ENCODE measurements around the gene TERF2IP.

Gene TERF2IP

GRCh38 chr16:75614066-75614897 lies 33.3 kb upstream of the TERF2IP start:
- Histone ChIP-seq H3K27ac (no peak overlapping the region), H3K36me3 (ENCODE audit: control insufficient read depth, insufficient read depth, low read length) (no peaks in the 10 kb centered on the region), H3K4me2 (ENCODE audit: low read length) (no peak overlapping the region), H3K4me1 (no peaks in the 10 kb centered on the region), H3K27me3 (ENCODE audit: control insufficient read depth, insufficient read depth, low read length) (no peaks in the 10 kb centered on the region), H3K4me3 (ENCODE audit: low read depth, low read length) (no peak overlapping the region), H3K79me2 (peaks cover 5% of the 10 kb centered on the region), H3K9me3 (ENCODE audit: control insufficient read depth, low read length) (no peaks in the 10 kb centered on the region), H3K9ac (no peak overlapping the region), H2AFZ (no peak overlapping the region)
- TF ChIP-seq CTCF (IDR thresholded peaks at IDR 0.05): no peak

- H3K4me2 ChIP-seq (ENCODE audit: low read length): no peak overlapping the region
- H3K36me3 ChIP-seq (ENCODE audit: control insufficient read depth, insufficient read depth, low read length): no peaks in the 10 kb centered on the region
Observed at GRCh38 chr16:75615619-75616018, 32.0 kb upstream of the TERF2IP start.

GRCh38 chr16:75616521-75617010 lies 31.0 kb upstream of the TERF2IP start:
- Histone ChIP-seq H3K79me2 (peaks cover 8% of the 10 kb centered on the region), H3K4me3 (ENCODE audit: low read depth, low read length) (no peak overlapping the region), H3K9me3 (ENCODE audit: control insufficient read depth, low read length) (no peaks in the 10 kb centered on the region), H3K27ac (no peak overlapping the region), H3K9ac (no peak overlapping the region), H2AFZ (no peak overlapping the region), H3K27me3 (ENCODE audit: control insufficient read depth, insufficient read depth, low read length) (no peaks in the 10 kb centered on the region), H3K4me2 (ENCODE audit: low read length) (no peak overlapping the region), H3K4me1 (peaks cover under 1% of the 10 kb centered on the region), H3K36me3 (ENCODE audit: control insufficient read depth, insufficient read depth, low read length) (no peaks in the 10 kb centered on the region)
- no peak for TF ChIP-seq CTCF (IDR thresholded peaks at IDR 0.05)

More at GRCh38 chr16:75615619-75616018, 32.0 kb upstream of the TERF2IP start:
- no peak overlapping the region for H2AFZ ChIP-seq
- no peak overlapping the region for H3K4me3 ChIP-seq (ENCODE audit: low read depth, low read length)
- H3K9me3 ChIP-seq (ENCODE audit: control insufficient read depth, low read length): no peaks in the 10 kb centered on the region
- TF ChIP-seq CTCF (IDR thresholded peaks at IDR 0.05): no peak
- H3K27me3 ChIP-seq (ENCODE audit: control insufficient read depth, insufficient read depth, low read length): no peaks in the 10 kb centered on the region
- H3K9ac ChIP-seq: no peak overlapping the region
- no peak overlapping the region for H3K27ac ChIP-seq
- peaks cover 8% of the 10 kb centered on the region for H3K79me2 ChIP-seq
- no peaks in the 10 kb centered on the region for H3K4me1 ChIP-seq

- no peak overlapping the region for H2AFZ ChIP-seq
- H3K9me3 ChIP-seq (ENCODE audit: control insufficient read depth, low read length): no peaks in the 10 kb centered on the region
- H3K79me2 ChIP-seq: peaks cover 8% of the 10 kb centered on the region
- no peak overlapping the region for H3K4me2 ChIP-seq (ENCODE audit: low read length)
- TF ChIP-seq CTCF (IDR thresholded peaks at IDR 0.05): no peak
- no peaks in the 10 kb centered on the region for H3K27me3 ChIP-seq (ENCODE audit: control insufficient read depth, insufficient read depth, low read length)
- H3K27ac ChIP-seq: no peak overlapping the region
- H3K9ac ChIP-seq: no peak overlapping the region
- no peaks in the 10 kb centered on the region for H3K36me3 ChIP-seq (ENCODE audit: control insufficient read depth, insufficient read depth, low read length)
- H3K4me1 ChIP-seq: peaks cover 6% of the 10 kb centered on the region
- H3K4me3 ChIP-seq (ENCODE audit: low read depth, low read length): no peak overlapping the region
Observed at GRCh38 chr16:75617121-75617520, 30.5 kb upstream of the TERF2IP start.

Measured in parathyroid adenoma (tissue), 2 donors.